Measurements from ENCODE around the gene PDK4.

Gene PDK4

DNA sequence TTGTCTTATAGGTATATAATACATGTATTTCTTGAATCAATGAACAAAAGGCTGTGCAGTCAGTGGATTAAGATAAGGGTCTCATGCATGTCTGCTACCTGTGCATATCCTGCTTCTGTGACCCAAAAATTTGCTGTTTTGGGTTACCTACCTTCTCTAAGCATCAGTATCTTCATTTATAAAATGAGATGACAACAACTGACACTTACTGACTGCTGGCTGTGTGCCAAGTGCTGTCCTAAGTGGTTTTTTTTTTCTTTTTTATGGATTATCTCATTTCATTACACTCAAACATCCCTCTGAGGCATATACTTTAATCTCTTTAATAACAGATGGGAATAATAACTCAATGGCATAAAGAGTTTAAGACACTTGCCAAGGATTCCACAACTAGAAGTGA lies 2.1 kb downstream of the PDK4 start:
- H3K4me3 ChIP-seq (ENCODE audit: low read length), result no peak overlapping the region
- TF ChIP-seq CTCF (conservative IDR thresholded peaks at IDR 0.05; ENCODE audit: low read depth, low read length), result no peak
- DNase-seq (ENCODE audit: low read depth), result no peak

- no peak for DNase-seq (ENCODE audit: low read depth)
- no peak overlapping the region for H3K4me3 ChIP-seq (ENCODE audit: low read length)
- no peak for TF ChIP-seq CTCF (conservative IDR thresholded peaks at IDR 0.05; ENCODE audit: low read depth, low read length)
Measured at GRCh38 chr7:95593343-95593742, 3.0 kb downstream of the PDK4 start.

DNA sequence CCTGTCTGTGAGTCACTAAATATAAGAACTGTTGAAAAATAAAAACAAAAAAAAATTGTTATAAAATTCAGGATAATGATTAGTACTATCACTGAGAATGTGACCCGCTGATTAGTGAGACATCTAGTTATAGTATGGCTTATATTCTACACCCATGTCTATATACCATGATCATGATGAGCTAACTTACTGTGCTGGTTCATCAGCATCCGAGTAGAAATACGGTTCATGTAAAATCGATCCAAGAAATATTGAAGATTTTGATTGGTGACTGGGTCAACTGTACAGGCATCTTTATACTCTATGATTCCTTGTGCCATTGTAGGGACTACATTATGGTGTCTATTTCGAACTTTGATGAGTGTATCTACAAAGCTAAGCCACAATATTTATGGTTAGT lies 3.7 kb downstream of the PDK4 start:
- H3K4me3 ChIP-seq (ENCODE audit: low read length), result no peak overlapping the region
- no peak for TF ChIP-seq CTCF (conservative IDR thresholded peaks at IDR 0.05; ENCODE audit: low read depth, low read length)
- DNase-seq (ENCODE audit: low read depth), result no peak

GRCh38 chr7:95590387-95591248 lies 5.7 kb downstream of the PDK4 start:
- DNase-seq (ENCODE audit: low read depth), result no peak
- no peak overlapping the region for H3K4me3 ChIP-seq (ENCODE audit: low read length)
- TF ChIP-seq CTCF (conservative IDR thresholded peaks at IDR 0.05; ENCODE audit: low read depth, low read length), result no peak

GRCh38 chr7:95589766-95590165 lies 6.5 kb downstream of the PDK4 start:
- TF ChIP-seq CTCF (conservative IDR thresholded peaks at IDR 0.05; ENCODE audit: low read depth, low read length), result no peak
- no peak for DNase-seq (ENCODE audit: low read depth)
- no peak overlapping the region for H3K4me3 ChIP-seq (ENCODE audit: low read length)

DNA sequence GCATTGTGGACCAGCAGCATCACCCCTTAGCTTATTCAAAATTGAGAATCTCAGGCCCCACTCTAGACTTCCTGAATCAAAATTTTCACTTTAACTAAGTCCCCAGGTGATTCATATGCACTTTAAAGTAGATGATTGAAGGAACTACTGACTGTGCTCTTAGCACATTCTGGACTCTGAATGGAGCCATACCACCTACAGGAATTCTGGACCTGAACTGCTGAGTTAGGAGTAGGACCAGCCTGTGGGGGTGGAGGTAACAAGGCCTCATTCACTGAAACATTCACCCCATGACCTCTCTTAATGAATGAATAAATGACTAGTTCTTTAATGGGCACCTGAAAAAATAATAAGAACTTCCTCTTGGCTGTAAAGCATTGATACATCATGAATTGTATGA lies 7.3 kb downstream of the PDK4 start:
- DNase-seq (ENCODE audit: low read depth), result no peak
- no peak for TF ChIP-seq CTCF (conservative IDR thresholded peaks at IDR 0.05; ENCODE audit: low read depth, low read length)
- H3K4me3 ChIP-seq (ENCODE audit: low read length), result no peak overlapping the region

DNA sequence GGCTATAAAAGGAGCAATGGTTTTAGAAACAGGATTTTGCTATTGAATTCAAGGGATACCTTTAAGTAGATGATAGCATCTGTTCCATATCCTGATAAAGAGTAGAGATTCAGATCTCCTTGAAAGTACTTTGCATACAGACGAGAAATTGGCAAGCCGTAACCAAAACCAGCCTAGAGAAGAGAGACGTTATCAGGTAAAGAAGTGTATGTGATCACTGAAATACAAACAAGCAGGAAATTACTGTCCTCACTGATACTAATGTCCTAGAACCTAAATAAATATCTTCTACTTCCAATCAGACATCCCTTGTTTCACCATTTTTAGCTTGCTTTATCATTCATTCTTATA lies 9.4 kb downstream of the PDK4 start:
- no peak for DNase-seq (ENCODE audit: low read depth)
- H3K4me3 ChIP-seq (ENCODE audit: low read length), result no peak overlapping the region
- TF ChIP-seq CTCF (conservative IDR thresholded peaks at IDR 0.05; ENCODE audit: low read depth, low read length), result no peak

Measured in retinal pigment epithelial cell (primary cell).